HG03139 (cell line): Measurements from ENCODE around the gene IGFBP3.
A peak's percentile ranks its signal among the peaks of the same experiment; 100 is the strongest.

Experiments used
- ATAC-seq: cut with Tn5 transposase; IDR thresholded peaks from one replicate; pipeline ENCODE4 v1.9.1; 2021; ENCODE audit not compliant: unreplicated experiment

IGFBP3 gene

GRCh38 chr7:45923290-45923689 lies 2.2 kb upstream of the IGFBP3 start:
- ATAC-seq: no peak

- ATAC-seq: no peak
Measured at GRCh38 chr7:45922810-45923209, 1.7 kb upstream of the IGFBP3 start.

DNA sequence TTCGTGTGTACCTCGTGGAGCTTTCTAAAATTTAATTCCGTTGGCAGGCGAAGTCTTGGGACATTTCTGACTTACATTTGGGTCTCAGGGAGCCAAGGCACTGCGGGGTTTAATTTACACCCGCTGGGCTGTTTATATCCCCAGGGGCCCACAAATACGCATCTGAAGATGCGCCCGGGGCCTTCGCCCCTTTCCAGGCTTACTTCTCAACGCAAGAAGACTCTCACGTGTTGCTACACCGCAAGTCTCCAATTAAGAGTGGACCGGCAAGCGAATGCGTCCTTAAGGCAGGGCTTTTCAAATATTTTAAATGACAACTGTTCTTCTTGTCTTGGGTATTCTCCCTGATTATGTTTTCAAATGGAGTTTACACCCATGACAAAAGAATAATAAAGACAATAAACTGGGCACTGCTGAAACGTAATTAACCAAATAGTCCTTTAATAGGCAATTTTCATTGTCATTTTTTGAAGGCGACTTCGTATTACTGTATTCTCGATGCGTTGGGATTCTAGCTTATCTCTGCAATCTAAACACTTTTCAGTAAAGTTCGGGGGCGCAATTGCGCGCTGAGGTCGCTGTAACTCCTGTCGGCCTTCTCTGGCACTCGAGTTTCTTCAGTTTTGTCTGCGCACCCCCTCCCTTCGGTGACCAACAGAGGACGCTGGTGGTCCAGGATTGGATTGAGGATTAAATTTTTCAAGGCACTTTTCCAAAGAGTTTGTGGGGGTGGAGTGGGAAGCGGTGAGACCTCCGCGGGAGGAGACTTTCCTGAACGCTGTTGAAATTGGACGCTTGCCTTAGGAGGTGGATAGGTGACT lies 837 bp upstream of the IGFBP3 start:
- no peak for ATAC-seq

DNA sequence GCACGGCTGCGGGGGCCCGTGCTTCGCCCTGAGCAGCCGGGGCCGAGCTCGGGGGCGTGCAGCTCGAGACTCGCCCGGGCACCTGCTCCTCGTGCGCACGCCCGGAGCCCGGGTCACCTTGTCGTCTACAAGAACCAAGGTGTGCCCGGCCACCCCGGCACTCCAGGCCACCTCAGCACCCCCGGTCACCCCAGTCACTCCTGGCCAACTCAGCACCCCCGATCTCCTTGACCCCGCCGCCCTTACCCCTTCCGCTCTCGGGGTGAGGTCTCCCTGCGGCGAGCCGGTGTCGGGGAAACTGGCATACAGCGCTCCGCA lies 268 bp upstream of the IGFBP3 start:
- ATAC-seq: no peak

- no peak for ATAC-seq
Measured at GRCh38 chr7:45919993-45920459, 1.0 kb downstream of the IGFBP3 start.

DNA sequence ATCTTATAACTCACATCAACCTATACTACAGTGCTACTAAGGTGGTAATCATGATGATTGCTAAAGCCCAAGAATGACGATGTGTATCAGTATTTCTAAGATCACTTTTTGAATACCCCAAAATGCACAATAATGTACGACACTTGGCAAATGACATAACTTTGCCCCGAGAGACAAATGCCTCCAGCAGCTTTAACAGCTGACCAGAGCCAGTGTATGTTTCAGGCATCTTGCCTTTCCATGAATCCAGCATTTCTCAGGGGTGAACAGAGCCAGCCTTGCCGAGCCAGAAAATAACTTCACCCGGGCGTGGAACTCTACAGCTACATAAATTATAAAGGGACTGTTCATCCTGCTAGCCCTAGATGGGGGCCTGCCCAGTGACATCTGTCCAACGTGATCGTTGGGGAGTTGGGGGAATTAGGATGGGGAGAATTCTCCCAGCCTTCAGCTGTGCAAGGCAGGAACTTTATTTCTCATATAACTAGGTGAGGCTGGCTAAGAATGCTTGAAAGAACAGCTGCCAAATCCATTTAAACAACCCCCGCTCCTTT lies 1.8 kb downstream of the IGFBP3 start:
- no peak for ATAC-seq

DNA sequence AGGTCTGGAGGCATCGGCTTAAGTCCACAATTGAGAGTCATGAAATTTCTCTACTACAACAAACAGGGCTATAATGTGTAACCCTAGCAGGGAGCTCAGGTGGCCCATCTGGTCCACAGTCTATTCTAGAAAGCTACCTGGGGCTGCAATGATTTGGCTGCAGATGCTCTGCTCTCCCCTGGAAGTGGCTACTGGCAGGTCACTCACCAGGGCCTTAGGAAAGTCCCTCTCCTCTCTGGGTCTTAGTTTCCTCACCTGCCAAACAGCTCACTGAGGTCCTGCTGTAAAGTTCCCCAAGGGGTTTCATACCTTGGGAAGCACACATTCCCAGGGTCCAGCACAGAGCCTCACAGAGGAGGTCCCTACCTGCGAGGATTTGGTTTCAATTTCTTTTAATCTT lies 2.5 kb downstream of the IGFBP3 start:
- ATAC-seq: no peak

- ATAC-seq: peak; percentile 62
Measured at GRCh38 chr7:45917658-45918057, 3.4 kb downstream of the IGFBP3 start.

GRCh38 chr7:45917064-45917463 lies 4.0 kb downstream of the IGFBP3 start:
- no peak for ATAC-seq

DNA sequence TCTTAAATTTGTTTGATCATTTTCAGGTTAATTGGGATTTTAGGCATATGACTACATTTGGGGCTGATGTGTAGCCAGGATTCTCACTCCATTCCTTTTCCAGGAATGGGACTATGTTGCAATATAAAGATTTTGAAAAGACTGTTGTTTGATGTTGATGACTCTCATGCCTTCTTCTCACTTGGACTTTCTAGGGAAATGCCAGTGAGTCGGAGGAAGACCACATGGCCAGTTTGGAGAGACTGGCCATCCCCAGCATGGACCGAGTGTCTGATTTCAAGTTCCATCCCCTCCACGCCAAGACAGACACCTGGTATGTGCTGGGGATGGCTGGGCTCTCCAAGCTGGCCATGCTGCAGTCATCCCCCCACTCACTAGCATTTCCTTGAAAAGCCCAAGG lies 5.5 kb downstream of the IGFBP3 start:
- ATAC-seq: no peak

DNA sequence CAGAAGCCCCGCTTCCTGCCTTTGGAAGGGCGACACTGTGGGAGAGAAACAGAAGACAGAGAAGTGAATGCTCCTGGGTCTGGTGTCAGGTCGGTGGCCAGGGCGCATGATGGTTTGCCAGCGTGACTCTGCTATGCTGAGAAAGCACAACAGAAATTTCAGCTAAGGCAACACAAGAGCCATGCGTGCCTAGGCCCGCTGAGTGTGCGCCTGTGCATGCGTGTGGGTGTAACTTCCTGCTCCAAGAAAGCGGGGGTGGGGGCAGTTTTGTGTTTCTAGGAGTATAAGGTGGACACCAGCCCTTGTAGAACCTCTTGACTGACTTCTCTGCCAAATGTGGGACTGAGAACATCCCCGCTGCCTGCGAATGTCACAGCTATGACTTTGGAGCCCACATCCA lies 6.2 kb downstream of the IGFBP3 start:
- no peak for ATAC-seq

GRCh38 chr7:45912972-45913371 lies 8.1 kb downstream of the IGFBP3 start:
- ATAC-seq: no peak

DNA sequence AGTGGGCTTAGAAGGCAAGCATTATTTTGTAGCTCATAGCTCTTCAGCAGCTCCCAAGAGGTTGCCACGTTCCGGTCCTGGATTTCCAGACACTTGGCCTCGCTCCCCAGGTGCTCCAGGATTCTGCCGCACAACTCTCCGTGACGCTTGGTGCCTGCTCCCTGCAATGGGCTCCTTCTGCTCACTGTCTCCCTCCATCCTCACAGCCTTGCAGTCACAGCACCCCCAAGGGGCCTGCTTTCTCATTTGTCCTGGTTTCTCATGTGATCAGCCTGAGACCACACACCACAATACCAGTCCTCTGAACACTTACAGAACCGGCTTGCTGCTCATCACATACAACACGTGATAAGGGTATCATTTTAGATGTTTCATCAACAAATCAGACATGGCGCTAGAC lies 9.8 kb downstream of the IGFBP3 start:
- no peak for ATAC-seq

DNA sequence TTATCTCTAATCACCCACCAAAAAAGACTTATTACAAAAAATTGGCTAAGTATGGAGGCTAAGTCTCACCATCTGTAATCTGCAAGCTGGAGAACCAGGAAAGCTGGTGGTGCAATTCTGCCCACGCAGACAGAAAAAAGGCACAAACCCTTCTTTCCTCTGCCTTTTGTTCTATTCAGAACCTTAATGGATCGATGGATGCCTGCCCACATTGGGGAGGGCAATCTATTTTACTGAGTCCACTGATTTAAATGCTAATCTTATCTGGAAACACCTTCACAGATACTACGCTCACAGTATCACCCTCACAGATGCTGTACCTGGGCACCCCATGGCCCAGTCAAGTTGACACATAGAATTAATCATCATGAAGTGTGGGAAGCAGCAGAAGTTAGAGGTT lies 10.2 kb downstream of the IGFBP3 start:
- ATAC-seq: no peak

GRCh38 chr7:45909561-45909960 lies 11.5 kb downstream of the IGFBP3 start:
- ATAC-seq: no peak

DNA sequence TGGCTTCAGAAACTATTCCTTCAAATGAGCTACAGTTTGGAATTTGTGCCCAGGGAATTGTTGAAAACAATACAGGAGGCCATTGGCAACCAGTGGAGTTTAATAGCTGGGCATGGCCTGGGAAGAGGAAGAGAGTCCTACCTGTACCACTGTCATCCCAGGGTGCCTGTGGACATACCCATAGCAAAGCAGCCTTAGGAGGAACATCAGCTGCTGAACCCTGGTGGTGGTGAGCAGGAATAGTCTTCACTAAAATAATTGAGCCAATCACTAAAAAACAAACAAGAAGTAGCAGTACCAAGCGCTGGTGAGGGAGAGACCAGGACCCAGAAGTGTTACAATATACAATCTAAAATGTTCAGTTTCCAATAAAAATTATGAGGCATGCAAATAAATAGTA lies 18.3 kb downstream of the IGFBP3 start:
- ATAC-seq: no peak

DNA sequence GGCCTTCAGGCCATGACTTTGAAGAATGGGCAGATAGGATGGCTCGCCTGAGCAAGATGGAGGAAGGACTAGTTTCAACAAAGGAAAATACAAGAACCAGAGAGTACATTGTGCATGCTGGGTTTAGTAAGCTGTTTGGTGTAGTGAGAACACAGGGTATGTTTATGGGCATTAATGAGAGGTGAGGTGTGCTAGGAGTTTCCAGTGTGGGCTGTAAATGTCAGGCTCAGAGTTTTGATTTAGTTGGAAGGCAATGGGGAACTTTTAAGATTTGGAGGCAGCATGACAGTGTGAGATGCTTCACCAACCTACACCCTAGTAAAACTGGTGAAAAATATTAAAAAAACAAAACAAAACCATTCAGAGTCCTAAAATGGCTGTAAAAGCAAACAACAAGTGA lies 19.5 kb downstream of the IGFBP3 start:
- no peak for ATAC-seq

GRCh38 chr7:45898222-45898621 lies 22.9 kb downstream of the IGFBP3 start:
- ATAC-seq: no peak

GRCh38 chr7:45897042-45897690 lies 23.9 kb downstream of the IGFBP3 start:
- no peak for ATAC-seq

DNA sequence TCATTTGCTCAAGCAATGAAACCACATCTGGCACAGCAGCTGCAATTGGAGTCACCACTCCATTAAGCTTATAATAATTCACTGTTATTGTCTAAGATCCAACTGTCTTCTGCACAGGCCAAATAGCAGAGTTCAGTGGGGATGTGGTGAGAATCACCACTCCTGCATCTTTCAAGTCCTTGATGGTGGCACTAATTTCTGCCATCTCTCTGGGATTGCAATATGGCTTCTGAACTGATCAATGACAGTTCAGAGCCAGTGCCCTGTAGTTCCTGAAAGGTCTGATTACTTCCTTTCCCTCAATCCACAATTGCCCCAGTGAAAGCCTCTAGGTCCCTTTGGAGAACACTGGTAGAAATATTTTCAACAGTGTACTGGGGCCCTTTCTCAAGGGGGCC lies 26.4 kb downstream of the IGFBP3 start:
- no peak for ATAC-seq

DNA sequence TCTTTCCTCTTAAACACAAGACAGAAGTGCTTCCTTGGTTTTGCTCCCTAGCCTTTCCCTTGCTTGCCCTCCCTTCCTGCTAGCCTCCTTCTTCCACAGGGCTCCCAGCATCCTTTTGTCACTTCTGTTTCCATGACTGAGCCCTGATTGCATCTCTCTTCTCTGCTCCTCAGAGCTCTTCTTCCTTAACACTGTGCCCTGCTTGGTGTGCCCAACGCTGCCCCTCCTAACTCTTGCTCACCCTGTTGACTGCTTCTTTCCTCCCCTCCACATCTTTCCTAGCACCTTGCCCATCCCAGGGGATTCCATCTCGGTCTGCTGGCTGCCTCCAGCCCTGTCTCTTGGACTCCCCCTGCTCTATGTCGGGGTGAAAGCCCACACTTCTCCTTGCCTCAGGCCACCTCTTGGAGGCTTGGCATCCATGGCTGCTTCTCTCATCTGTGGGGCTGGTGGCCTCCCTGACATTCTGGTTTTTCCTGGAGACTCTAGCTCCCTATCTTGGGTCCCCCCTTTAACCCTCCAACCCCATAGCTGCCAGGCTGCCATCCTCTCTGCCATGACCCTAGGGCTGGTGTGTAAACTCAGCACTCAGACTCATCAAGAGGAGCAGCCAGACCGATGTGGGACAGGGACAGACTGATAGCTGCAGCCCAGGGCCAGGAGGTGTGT lies 26.9 kb downstream of the IGFBP3 start:
- ATAC-seq: no peak
